Pons (tissue), 1 donor: ENCODE results near the gene PSME3.
"Not testable (repeated sequence)": the region's sequence is repeated elsewhere in the genome, so short reads cannot be mapped to it uniquely, and the experiment has no call there.

Experiments used
- DNase-seq: peaks from one replicate; pipeline ENCODE4 v3.0.0-alpha.2; 2016; ENCODE audit warnings: low spot score

The PSME3 gene

GRCh38 chr17:42851371-42852240 lies 18.4 kb downstream of the PSME3 start:
- DNase-seq, result not testable (repeated sequence)

DNA sequence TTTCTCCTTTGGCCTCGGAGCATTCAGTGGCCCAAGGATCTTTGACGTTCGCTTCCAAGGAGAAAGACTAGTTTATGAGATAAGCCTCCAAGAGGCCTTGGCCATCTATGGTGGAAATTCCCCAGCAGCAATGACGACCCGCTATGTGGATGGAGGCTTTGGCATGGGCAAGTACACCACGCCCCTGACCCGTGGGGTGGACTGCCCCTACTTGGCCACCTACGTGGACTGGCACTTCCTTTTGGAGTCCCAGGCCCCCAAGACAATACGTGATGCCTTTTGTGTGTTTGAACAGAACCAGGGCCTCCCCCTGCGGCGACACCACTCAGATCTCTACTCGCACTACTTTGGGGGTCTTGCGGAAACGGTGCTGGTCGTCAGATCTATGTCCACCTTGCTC lies 19.2 kb downstream of the PSME3 start:
- no peak for DNase-seq

DNA sequence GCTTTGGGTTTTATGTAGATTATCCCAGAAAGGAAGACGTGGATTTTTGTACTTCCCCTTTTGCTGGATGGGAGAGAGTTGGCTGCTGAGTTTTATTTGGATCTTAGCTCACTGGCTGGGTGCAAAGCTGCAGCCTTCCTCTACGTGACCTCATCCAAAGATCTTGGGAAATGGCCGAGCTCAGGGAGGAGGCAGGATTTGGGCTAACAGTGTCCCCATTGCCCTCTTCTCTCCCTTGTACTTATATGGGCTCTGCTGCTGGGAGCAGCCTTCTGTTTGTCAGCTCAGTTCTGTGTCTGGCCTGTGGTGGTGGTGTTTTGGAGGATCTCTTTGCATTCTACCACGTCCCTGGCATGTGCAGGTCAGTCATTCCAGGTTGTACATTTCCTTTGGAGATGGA lies 19.8 kb downstream of the PSME3 start:
- no peak for DNase-seq

GRCh38 chr17:42853597-42853967 lies 20.4 kb downstream of the PSME3 start:
- DNase-seq, result no peak

GRCh38 chr17:42853968-42854790 lies 21.0 kb downstream of the PSME3 start:
- DNase-seq, result no peak

DNA sequence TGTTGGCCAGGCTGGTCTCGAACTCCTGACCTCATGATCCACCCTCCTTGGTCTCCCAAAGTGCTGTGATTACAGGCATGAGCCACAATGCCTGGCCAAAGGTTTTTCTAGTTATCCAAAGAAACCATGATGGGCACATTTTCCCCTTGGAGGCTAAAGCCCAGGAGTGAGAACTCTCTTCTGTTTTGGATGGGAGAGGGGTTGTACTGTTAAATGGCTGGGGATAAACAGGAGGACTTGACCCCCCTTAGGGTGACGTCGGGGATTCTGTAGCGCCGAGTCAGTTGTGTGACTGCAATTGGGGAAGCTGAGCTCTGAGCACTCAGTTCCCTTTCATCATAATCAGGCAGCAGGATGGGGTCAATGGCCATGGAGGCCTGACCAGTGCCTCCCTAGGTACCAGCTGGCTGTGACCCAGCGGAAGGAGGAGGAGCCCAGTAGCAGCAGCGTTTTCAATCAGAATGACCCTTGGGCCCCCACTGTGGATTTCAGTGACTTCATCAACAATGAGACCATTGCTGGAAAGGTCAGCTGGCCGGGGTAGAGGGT lies 21.9 kb downstream of the PSME3 start:
- no peak for DNase-seq

GRCh38 chr17:42856093-42856492 lies 22.9 kb downstream of the PSME3 start:
- not testable (repeated sequence) for DNase-seq

- not testable (repeated sequence) for DNase-seq
Observed at GRCh38 chr17:42856516-42856915, 23.3 kb downstream of the PSME3 start.

DNA sequence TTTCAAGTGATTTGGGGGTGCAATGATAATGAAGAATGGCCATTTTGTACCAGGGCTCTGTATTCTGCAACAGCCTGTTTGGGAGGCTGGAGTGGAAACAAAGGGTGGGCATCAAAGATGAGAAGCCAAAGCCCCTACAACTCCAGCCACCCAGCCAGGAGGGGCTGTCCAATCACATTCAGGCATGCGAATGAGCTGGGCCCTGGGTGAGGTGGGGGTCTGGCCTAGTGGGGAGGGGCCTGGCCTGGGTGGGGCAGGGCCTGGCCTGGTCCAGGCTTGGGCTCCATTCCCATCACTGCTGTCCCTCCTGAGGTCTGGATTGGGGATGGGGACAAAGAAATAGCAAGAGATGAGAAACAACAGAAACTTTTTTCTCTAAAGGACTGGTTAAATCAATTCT lies 24.2 kb downstream of the PSME3 start:
- no peak for DNase-seq

DNA sequence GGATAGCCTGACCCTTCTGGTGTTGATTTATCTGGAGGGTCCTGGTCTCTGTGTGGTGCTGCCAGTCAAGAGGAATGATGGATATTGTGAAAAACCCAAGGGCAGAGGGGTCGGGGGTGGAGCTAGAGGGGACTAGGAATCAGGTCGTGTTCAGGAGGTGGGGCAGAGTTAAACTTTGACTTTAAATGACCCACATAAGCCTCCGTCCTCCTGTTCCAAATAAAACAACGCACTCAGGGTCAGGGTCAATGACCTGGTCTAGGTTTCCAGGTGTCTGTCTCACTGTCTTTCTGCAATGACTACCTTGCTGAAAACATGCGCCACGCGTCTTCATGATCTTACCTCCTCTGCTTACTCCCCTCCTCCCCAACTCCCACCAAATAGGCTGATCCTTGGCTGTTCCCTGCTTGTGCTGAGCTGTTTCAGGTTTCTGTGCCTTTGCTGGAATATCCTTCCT lies 32.5 kb downstream of the PSME3 start:
- no peak for DNase-seq

GRCh38 chr17:42866216-42866615 lies 33.0 kb downstream of the PSME3 start:
- DNase-seq, result no peak

DNA sequence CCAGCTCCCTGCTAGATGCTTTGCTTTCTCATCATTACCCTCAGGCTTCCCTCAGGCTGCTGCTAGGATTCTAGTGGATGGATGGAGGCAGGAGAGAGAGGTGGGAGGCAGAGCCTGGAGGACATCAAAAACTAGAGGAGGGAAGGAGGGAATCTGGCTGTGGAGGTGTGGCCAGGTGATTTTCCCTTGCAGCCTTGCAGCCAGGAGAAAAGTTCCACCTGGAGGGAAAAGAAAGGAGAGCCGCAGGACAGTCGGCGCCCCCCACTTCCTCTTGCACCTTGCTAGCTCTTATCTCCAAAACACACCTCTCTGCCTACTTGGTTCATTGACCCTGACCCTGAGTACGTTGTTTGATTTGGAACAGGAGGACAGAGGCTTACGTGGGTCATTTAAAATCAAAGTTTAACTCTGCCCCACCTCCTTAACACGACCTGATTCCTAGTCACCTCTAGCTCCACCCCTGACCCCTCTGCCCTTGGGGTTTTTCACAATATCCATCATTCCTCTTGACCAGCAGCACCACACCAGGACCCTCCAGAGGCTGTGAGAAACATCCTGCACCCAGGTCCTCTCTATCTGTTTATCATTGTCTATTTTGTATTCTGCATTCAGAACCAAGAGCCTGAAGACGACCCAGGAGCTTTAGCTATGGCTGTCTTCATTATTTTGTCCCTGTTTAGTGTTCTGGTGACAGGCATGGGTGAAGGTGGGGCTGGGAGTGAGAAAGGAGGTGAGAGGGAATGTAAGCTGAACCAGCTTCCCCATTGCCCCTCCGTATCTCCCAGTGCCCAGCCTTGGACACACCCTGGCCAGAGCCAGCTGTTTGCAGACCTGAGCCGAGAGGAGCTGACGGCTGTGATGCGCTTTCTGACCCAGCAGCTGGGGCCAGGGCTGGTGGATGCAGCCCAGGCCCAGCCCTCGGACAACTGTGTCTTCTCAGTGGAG lies 33.7 kb downstream of the PSME3 start:
- no peak for DNase-seq

GRCh38 chr17:42867694-42868261 lies 34.6 kb downstream of the PSME3 start:
- not testable (repeated sequence) for DNase-seq

DNA sequence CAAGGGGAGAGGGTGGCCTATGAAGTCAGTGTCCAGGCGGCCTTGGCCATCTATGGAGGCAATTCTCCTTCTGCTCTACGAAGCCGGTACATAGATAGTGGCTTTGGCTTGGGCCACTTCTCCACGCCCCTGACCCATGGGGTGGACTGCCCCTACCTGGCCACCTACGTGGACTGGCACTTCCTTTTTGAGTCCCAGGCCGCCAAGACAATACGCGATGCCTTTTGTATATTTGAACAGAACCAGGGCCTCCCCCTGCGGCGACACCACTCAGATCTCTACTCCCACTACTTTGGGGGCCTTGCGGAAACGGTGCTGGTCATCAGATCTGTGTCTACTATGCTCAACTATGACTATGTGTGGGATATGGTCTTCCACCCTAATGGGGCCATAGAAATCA lies 35.1 kb downstream of the PSME3 start:
- no peak for DNase-seq

- DNase-seq, result no peak
Observed at GRCh38 chr17:42871647-42872046, 38.5 kb downstream of the PSME3 start.

- DNase-seq, result no peak
Observed at GRCh38 chr17:42872251-42872965, 39.2 kb downstream of the PSME3 start.

DNA sequence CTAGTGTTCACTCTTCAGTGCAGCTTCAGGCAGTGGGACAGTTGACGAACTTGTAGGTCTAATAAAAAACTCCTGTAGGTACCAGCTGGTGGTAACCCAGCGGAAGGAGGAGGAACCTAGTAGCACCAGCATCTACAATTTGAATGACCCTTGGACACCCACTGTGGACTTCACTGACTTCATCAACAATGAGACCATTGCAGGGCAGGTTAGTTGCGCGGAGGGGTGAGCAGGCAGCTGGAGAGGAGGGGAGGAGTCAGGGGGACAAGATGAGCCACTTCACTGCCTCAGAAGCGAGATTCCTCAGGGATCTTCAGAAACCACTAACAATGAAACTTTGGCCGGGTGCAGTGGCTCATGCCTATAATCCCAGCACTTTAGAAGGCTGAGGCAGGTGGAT lies 40.1 kb downstream of the PSME3 start:
- no peak for DNase-seq

- not testable (repeated sequence) for DNase-seq
Observed at GRCh38 chr17:42873932-42874695, 40.9 kb downstream of the PSME3 start.

DNA sequence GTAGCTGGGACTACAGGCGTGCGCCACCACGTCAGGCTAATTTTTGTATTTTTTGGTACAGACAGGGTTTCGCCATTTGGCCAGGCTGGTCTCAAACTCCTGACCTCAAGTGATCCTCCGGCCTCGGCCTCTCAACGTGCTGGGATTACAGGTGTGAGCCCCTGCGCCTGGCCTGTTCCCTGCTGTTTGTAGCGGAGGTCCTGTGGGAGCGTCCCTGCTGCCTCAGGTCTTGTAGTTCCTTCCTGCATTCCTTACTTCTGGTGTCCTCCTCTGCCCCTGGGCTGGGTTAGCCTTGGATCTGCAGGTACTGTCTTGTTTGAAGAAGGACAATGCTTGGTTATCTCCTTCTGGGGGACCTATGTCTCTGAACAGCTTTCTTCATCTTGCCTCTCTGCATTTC lies 43.8 kb downstream of the PSME3 start:
- no peak for DNase-seq
